NCI-H2081 treated with DMSO at 0.1 percent for 48 hours (cell line): ENCODE measurements around the gene CDH23.

Experiments
- DNase-seq: peaks from one replicate; lab custom pipeline; 2025; lab: John Stamatoyannopoulos, UW

Gene CDH23

DNA sequence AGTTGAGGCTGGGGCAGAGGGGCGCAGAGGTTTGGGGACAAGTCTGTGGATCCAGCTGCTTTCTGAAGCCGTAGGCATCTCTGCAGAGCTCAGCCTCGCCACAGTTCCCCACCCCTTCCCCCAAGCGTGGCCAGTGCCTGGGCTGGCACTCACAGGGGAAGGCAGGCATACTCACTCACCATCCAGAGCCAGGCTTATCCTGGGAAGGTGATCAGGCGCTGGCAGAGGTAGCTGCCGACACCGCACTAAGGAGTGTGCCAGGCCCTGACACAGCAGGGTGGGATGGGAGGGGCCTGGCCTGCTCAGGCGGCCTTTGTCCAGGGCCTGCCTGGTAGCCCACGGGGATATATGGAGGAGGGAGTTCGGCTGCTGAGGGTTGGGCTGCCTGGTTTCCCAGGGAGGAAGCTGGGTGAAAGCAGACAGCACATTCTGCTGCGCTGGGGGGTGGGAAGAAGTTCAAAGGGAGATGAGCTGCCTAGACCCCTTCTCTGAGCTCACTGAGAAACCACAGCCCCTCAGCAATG lies 360.7 kb downstream of the CDH23 start:
- DNase-seq, result no peak

DNA sequence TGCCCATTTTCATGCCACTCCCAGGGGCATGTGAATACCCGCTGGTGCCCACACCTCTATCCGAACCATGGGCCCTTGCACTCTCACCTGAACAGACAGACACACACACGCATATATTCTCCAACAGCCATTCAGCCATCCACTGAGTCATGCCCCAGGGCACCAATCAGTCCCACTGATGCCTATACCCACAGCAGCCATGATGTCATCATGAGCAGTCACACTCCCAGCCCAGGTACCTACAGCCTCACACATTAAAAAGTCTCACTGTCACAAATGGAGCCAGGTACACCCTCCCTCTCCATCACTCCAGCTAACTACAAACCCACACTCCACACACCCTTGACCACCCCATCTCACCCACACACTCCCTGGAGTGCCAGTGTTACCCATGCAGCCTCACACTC lies 364.4 kb downstream of the CDH23 start:
- DNase-seq, result no peak

DNA sequence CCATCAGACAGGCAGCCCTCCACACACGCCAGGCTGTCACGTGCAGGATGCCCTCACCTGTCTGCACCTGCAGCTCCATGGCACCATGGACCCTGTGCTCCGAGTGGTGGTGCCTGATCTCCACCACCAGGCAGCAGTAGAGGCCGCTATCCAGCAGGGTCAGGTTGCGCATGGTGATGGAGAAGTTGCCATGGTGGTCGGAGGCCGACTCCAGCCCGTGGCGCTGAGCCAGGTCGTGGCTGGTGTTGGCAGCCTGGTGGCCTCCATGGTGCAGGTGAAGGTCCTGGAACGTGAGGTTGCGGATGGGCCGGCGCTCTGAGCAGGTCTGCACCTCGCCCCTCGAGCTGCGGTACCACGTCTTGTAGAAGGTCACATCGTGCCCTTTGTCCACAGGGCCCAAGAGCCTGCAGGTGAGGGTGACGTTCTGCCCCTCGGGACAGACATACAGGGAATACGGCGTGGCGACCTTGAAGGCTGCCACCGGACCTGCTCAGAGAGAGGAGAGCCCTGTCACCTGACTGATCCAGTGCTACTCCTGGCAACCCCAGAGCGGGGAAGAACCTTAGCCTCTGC lies 364.9 kb downstream of the CDH23 start:
- DNase-seq, result no peak

DNA sequence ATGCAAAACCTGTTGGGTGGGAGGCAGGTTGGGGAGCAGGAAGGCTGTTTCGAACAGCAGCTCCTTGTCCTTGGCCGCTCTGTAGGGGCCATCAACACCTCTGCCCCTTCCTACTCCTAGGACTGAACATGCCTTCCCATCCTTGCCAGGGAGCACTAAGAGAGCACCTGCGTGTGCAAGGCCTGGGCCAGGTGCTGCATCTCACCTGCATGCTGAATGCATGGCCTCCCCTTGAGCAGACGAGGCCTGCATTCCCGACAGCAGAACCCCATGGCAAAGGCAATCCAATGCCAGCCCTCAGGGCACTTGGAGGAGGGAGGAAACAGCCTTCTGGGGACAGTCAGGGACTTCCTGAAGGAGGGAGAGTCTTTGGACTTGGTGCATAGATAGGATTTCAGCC lies 365.6 kb downstream of the CDH23 start:
- DNase-seq, result no peak

DNA sequence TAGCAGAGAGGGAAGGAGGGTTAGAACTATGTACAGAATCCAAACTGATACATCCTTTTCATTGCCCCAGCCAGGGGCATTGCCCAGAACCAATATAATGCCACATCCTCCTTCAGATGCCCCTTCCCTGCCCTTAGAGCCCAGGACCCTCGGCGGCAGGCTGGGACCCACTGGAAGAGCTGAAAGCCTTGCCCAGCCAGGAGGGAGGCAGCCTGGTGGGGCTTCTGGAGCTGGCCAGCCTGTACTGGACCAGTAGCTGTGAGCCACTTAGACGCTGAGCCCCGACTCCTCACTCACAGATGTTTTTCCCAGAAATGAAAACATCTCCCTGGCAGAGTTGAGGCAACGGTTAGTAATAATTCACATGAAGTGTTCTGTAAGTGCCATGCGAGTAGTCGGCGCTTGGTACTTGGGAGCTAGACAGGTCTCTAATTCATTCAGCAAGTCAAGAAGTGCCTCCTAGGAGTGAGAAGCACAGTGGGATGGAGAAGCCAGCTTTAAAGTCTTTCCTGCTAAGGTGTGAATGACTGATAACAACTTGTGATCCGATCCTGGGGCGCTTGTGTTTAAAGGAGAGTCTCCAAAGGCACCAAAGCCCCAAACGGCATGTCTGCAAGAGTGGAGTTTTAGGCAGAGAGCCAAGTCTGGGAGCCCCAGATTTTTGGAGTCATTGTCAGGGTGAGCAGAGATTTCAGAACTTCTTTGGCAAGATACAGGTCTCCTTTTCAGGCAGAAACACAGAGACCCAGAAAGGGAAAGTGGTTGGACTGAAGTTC lies 366.8 kb downstream of the CDH23 start:
- no peak for DNase-seq

DNA sequence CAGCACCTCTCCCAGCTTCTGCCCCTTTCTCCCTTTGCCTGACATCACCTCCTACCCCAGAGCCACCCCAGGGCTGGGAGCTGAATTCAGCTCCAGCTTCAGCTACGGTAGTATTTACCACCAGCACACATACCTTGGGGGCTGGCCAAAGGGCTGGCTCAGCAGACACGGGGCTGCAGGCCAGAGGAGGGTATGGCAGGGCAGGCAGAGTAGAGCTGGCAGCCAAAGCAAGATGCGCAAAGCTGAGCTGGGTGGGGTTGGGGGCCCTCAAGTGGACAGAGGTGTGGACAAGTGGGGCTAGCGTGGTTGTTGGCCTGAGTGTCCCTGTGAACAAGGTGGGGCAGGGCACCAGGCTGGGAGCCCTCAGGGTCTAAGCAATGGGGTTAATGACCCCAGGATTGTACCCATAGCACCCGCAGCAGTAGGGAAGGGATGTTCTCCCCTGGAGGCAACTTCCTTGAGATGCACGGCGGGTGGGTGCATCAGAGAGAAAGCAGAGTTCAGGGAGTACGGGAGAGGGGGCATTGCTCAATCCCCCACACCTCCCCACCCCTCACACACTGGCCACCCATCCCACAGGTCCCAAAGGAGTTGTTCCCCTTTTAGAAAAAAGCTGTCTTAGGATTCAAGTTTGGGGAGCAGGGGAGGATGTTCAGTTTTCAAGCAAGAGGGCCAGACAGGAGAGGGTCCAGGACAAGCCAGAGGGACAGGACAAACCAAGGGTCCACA lies 368.6 kb downstream of the CDH23 start:
- DNase-seq, result no peak

DNA sequence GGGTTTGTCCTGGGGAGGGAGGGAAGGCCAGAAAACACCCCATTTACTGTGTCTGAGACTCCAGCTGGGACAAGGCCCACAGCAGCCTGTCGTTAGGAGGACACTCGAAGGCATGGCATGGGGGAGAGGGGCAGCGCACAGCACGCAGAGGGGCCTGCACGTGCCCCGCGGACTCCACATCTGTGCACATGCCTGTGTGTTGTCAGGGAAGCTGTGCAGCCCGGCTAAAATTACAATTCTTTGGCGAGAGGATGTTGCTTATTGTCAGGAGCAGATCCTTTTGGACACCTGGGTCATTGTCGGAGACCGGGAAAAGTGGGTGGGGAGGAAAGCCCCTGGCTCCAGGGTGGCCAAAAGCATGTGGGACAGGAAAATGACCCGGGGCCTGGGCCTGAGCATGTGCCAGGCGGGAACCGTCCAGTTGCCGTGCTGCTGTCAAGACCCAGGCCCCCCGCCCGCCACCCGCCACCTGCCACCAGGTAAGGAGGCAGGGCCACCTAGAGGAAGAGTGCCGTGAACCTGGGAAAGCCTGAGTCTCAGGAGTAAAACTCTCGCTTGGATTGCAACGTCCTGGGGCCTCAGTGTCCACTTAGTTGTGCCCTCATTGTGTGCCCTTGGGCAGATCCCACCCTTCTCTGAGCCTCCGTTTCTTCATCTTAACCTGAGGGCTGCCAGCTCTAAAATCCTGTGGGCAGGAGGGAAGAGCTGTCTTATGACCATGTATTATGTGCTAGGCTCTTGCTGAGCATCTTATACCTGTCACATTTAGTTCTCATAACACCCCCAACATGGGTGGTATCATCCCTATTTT lies 369.4 kb downstream of the CDH23 start:
- DNase-seq, result no peak

DNA sequence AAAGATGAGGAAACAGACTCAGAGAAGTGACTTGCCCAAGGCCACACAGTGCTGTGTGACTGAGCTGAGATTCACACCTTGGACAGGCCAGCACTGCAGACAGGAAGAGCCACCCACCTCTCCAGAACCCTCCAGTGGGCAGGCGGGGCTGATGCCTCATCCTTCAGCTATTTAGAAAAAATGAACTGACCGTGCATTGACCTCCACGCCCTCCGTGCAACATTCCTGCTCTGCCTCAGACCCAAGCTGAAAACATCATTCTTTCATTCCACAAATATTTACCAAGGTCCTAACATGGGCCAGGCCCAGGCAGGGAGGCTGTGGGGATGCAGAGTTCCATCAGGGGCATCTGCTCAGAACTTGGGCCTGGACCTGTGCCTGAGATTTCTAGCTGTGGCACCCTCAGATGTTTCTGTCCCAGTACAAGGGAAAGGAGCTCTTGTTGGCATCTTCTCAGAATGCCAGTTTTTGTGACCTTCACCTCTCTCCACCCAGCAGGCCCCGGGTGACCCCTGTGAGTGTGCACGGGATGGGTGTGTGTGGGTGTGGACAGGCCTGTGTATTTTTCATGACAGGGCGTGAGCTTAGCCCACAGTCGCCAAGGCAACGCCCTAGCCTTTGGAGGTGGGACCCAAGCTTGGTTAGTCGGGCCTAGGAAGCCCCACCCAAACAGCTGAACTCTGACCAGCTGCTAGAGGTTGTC lies 370.1 kb downstream of the CDH23 start:
- no peak for DNase-seq

DNA sequence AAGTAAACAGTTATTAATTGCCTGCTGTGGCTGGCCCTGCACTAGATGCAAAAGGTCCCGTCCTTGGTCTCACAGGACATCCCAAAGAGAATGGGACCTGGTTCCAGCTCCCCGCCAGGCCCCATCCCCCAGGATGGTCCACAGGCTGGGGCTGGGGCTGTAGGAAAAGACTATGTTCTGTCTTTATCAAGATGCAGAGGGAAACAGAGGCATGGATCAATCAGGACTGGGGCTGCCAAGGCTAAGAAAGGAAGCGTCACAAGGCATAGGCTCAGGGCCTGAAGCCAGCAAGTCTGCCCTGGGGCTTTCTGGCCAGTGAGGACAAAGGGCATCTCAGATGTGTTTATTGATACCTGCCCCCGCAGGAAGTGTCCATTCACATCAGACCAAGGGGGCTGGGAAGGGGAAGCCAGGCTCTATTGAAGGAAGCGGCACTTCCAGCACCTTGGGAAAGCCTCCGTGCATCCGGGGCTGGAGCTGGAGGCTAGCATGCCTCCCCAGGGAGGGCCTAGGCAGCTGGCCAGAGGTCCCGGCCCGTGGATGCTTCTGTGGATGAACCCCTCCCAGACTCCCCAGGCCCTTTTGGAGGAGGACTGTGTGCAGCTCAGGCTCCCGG lies 370.8 kb downstream of the CDH23 start:
- no peak for DNase-seq

DNA sequence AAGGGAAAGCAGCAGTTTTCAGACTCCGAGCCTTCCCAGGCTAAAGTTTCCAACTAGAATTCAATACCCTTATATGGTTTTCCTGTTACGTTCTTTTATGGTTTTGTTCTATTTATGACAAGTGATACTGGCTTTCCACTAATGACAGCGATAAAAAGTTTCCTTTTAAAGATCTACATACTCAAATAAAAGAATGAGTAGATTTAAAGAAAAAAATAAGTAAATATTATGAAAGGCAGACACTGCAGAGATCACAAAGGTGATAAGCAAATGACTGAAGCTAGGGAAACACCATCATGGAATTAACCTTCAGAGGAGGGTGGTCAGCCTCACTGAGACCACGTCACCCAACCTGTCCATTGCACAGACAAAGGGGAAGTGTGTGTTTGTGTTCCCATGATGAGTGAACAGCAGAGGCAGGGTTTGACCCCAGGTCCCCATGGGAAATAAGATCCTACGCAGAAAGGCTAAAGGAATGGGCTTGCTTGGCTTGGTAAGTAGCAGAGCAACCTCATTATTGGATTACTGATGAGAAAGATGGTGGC lies 372.6 kb downstream of the CDH23 start:
- no peak for DNase-seq

DNA sequence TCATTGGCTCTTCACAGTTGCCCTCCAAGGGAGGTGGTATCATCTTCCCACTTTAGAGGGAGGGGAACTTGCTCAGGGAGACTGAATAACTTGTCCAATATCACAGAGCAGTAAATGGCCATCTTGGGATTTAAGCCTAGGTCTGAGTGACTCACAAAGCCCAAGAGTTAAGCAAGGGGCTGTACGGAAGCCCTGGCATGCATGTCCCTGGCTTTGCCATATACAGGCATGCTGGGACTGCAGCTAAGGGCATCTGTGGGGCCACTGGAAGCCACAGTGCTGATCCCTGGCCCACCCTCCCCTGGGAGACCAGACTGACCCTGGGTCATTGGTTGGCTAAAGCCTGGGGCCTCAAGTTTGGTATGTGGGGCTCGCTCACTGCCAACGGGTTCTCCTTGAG lies 373.5 kb downstream of the CDH23 start:
- no peak for DNase-seq

DNA sequence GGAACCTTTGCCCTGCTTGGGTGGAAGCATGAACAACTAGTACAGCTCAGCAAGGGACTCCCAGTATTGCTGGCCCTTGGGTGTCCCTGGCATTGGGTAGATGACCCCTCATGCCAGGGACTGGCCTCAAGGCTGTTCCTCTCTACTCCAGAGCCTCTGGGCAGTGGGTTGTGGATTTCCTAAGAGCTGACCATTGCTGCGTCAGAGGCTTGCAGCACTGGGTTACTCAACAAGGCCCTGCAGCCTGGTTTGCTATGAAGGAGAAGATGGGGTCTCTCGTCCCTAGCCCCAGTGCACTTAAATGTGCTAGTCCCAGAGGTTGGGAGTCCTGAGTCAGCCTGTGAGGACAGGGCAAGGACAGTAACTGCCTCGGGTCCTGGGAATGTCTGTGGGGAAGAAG lies 374.1 kb downstream of the CDH23 start:
- DNase-seq, result no peak

DNA sequence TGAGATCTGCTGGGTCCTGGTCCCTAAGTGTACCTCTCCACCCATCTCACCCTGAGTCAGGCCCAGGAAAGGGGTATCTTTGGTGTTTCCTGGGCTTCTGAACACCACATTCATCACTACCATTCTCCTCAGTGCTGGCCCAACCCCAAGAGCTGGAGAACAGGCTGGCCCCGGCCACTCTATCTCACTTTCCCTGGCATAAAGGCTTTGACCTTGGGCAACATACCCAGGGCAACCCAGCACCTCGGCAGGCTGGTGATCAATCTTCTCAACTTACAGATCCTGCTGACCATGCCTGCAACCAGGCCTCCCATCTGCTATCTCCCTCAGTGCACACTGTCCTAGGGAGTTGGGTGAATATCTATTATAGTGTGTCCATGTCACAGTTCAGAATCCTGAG lies 374.5 kb downstream of the CDH23 start:
- no peak for DNase-seq

DNA sequence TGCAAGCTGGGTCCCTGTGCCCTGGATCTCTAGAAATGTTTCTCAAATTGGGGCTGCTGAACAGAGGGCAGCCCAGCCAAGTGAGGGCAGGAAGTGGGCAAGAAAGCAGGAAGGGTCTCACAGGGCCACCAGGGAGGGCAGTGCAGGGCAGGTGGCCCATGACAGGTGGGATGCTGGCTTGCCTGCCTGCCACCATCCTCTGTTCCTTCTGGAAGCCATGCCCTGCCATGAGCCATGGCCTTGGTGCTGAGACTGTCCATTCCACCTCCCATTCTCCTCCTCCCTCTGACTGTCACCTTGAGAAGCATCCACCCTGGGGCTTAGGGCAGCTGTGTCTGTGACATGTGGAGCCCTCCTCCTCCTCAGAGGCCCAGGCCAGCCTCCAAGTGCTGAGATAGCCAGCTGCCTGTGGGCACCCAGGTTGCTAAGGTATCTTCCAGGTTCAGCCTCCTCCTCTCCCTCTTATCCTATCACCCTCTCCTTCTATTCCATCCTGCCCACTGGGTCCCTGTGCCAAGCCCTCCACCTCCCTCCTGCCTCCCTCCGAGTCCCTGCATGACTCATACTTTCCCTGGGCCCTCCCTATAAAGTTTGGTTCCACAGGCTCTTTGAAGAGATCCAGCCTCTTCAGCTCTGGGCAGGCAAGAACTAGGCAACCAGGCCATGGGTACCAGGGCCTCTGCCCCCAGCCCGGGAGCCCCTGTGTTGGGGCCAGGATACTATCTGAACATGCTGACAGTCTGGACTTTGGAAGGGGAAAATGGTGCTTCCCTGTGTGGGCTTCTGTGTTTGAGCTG lies 375.3 kb downstream of the CDH23 start:
- DNase-seq, result no peak

DNA sequence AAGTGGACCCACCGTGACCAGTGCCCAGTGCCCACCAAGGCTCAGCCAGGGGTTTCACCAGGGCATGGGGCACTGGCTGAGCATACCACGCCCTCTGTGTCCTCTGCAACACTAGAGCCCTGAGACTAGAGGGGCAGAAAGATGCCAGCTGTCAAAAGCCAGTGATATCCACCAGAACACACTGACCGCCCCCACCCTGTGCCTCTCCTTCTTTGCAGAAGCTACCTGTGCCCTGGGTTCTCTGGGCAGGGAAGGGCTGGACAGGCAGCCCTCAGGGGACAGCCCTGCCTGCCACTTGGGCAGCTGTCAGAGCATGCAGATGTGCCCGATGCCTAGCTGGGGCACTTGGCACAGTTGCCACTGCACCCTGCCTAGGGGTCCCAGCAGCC lies 376.1 kb downstream of the CDH23 start:
- no peak for DNase-seq

DNA sequence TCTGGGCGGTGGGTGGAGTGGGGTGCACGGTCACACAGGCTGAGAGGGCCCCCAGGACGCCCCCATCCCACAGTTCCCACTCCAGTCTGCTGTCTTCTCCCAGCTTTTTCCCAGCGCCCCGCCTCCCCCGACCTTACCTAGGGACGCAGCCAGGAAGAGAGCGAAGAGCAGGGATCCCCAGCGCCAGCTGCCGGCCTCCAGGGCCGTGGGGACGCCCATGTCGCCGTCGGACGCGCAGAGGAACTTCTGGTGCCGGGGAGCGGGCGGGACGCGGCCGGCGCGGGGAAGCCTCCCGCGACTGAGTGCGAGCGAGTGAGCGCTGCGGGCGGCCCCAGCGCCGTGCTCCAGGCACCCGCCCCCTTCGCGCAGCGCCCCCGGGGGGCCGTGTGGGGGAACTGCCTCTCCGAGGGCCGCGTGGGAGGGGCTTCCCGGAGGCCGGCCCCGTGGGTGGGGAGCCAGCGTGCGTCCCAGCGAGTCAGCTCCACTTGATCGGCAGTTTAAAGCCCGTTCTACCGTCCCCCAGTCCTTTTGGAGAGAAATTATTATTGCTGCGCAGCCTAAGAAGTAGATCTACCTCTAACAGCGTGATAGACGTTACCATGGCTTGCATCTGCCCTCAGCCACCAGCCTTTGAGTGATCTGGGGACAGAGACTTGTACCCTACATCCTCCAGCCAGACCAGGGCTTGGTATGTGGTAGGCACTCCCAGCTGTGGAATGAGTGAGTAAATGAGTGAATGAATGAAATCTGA lies 376.7 kb downstream of the CDH23 start, which contains the start of gene VSIR:
Gene VSIR (minus strand): TSS at position 300 of the 751 bp plus-strand sequence. CDS start 81 bp downstream, at position 219.
- DNase-seq, result no peak

DNA sequence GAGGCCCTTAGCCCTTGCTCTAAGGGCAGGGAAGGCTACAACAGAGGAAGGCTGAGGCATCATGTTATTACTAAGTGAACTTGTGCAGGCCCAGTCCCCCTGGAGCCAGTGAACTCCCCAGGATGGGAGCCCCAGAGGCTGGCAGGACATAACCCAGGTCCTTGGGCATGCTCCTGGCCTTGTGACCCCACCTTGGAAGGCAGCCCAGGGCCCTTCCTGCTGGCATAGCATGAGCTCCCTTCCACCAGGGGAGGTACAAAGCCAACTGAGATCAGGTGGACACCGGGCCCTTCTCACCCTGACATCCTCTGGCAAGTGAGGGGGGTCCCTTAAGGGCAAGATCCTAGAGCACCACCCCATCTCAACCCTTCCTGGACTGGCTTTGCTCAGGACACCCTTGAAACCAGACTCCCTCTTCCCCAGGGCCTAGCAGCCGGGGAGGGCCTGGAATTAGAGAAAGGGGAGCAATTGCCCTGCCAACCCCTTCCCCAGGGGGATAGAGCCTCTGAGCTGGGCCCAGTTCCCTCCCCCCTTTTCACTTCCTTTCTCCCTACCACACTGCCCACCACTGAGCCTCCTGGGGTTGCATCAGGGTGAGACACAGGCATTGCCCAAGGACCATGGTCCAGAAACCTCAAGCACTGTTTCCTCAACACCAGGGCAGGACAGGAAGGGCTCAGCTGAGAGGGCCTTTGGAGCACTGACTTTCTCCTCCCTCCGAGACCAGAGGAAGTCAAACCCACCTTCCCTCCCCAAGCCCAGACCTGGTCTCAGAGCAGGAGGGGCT lies 378.4 kb downstream of the CDH23 start:
- no peak for DNase-seq

DNA sequence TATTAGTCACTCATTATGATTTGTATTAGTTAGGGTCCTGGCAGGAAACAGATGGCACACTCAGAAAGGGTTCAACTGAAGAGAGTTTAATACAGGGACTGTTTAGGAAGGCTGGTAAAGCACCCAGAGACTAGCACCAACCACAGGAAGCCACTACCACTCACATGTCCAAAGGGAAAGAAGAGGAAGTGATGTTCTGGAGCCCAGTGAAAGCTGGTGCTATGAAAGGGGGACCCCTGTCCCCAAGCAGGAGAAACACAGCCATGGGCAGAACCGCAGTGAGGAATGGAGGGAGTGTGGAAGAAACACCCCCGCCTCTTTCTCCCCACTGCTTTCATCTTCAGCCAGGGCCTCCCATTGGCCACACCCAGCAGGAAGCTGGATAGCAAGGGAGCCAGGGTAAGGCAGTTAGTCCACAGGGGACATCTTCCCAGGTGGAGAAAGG lies 379.8 kb downstream of the CDH23 start:
- no peak for DNase-seq
